ENCODE measurements around the gene LMO7.

The LMO7 gene

DNA sequence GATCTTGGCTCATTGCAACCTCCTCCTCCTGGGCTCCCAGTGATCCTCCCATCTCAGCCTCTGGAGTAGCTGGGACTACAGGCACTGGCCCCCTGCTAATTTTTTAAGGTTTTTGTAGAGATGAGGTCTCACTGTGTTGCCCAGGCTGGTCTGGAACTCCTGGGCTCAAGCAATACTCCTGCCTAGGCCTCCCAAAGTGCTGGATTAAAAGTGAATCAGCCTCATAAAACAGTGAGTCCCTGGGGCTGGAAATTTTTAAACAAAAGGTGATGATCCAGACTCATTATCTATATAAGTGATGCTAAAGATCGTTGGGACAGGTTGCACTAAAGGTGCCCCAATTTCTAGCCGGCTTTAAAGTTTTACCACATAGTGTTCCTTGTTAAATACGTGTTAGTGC lies 112.7 kb downstream of the LMO7 start:
- DNase-seq = no peak

DNA sequence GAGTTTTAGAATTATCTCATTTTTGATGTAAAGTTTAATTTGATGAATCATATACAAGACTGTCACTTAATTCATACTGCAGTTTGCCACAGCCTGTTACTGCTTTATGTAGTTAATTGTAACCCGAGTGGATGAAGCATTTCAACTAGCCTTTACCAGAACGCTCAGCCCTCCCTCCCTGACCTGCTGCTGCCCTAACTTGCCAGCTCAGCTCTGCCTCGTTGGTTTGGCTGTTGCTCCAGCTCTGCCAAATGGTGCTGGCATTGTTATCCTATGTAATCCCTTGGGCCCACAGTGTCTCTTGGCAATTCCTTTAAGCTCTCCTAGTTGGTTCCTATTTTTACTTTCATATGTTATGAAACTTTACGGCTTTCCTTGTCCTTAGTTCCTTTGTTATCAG lies 113.3 kb downstream of the LMO7 start:
- no peak for DNase-seq

- DNase-seq = no peak
These were observed 115.2 kb downstream of the LMO7 start for GRCh38 chr13:75751350-75751749.

GRCh38 chr13:75752826-75753225 lies 116.7 kb downstream of the LMO7 start:
- no peak for DNase-seq

- no peak for DNase-seq
These were observed 118.8 kb downstream of the LMO7 start for GRCh38 chr13:75754936-75755335.

DNA sequence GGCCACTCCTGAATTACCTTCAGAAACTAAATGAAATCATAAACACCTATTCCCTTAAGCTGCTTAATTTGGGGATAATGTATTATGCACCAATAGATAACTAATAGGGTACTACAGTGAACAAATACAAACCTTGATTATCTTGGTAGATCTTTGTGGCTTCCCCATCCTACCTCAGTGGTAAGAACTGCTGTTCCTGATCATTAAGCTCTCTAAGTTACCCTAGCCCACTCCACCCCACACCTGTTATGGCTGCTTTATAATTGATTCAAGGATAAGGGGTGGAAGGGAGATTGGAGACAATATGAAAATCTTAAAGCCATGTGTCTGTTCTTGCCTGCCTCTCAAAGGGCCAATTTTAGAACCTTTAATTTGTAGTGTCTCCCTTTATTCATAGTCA lies 121.2 kb downstream of the LMO7 start:
- DNase-seq = no peak

DNA sequence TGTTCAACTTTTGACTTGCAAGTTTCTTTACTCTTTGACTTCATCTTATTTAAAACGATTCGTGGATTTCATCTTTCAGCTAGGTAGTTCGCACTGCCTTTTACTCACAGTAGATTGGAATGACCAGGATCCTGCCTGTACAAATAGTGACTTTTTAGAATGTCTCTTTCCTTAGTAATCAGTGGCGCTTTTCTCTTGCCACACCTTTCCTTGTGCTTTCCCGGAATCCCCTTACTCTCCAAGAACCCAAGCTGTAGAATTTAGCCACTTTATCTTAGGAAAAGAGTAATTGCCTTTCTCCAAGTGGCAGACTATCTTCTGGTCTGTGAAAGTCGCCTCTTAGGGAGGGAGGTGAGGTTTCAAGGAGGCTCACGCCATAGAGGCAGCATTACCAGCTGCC lies 123.4 kb downstream of the LMO7 start:
- no peak for DNase-seq

DNA sequence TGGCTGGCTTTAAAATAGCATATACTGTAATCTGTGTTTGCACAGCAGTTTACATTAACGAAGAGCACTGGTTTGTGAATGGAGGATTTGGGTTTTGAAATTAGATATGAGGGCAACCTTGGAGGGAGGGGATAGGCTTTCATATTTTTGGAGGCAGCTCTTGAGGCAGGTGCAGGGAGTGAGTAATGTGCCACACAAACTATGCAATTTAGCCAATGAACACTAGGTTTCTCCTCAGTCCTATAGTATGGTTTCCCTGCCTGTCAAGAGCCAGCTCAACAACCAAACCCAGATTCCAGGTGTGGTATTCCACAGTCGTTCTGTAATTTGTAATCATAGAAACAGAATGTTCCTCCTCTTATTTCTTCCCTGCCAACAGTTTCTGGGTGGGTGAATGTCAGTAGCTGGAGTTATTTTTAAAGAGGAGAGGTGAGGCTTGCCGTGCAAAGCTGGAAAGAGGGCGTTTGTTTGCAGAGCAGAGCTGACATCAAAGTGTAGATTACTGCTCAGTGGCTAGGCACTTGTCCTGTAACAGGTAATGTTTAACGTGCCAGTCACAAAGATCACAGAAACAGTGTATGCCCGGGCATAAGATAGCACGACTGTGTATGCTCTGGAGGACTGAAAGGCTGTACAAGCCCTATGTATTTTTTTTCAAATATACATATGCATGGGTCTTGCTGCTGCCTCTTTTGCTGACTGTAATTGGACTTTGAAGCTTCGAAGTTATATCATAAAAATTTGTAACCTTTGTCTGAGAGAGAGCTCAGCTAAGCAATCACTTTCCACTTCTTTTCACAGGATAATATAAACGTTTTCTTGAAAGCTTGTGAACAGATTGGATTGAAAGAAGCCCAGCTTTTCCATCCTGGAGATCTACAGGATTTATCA lies 124.2 kb downstream of the LMO7 start:
- DNase-seq = no peak

GRCh38 chr13:75761369-75761768 lies 125.2 kb downstream of the LMO7 start:
- DNase-seq = no peak

DNA sequence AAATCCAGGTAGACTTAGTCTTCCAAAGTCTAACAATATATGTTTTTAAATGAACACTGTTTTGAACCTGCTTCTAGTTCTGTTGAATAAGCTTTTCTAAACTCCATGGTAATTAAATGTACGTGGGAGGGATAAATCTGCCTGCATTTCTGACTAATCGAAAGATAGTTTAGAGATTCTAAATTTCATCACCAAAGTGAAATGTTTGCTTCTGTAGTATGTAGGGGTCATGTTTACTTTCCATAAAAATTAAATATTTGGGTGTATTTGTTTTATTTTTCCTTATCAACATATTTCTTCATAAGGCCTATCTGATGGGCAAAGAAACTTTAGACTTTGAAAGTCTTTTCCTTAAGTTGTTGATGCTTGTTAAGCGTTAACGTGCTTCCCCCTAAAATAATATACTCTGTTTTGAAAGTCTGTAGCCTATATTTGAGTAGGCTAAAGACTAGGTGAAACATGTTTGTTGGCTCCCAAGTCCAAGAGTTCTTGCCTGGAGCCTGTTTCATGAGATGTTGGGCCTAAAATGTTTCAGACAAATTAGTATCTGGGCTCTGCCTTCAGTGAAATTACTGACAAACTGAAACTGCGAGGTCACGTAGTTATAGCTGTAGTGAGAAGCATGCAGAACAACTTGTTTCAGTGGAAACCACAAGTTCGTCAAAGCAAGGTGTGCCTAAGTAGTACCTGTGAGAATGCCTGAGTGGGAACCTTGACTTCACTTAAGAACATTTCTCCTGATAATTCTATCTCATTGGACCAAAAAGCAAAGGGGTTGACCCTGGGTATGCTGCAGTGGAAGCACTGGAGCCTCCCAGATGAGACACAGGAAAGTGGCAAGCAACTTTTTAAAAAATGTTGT lies 126.2 kb downstream of the LMO7 start:
- peak in 1 of 2 experiments; percentile 9 for DNase-seq

DNA sequence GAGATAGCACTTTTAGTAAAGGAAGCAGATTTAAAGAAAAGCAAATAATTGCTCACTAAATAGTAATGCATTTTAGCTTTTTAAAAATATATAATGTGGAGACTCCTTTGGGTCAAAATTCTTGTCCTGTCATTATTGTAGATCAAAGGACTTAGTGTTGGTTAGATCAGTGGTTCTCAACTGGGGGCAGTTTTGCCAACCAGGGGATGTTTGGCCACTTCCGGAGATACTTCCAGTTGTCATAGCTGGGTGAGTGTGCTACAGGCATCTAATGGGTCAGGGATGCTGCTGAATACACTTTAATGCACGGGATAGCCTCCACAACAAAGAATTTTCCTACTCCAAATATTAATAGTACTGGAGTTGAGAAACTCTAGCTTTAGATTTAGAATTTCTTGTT lies 126.8 kb downstream of the LMO7 start:
- no peak for DNase-seq

- no peak for DNase-seq
These were observed 127.4 kb downstream of the LMO7 start for GRCh38 chr13:75763512-75763911.

DNA sequence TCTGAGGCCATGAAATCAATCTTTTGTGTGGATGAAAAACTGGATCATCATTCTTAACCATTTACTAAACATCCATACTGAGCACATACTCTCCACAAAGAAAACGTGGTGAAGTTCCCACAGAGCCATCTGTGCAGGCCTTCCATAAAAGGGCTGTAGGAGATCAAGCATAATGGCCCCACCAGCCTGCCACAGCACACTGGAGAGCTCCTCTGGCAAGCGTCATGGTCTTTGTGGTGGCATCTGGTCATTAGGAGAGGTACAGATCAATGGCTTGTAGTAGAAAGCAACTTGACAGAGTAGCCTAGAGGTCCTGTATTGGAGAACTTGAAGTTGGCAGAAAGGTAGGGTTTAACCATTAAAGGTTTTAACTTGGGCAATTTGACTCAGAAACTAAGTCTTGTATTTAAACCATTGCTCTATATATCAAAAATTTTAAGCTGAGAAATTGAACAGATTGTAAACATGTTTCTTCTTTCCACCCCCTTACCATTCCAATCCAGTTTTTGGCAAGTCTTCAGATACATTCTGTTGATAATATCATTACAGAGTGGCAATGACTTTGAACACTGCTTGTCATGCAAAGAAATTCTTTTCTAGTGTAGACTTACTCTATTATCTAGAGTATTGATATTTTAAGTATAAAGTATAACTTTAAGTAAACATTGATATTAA lies 128.3 kb downstream of the LMO7 start:
- DNase-seq = no peak

- no peak for DNase-seq
These were observed 128.8 kb downstream of the LMO7 start for GRCh38 chr13:75764926-75765310.

GRCh38 chr13:75766636-75767035 lies 130.5 kb downstream of the LMO7 start:
- no peak for DNase-seq

- DNase-seq = no peak
These were observed 133.2 kb downstream of the LMO7 start for GRCh38 chr13:75769141-75769905.

DNA sequence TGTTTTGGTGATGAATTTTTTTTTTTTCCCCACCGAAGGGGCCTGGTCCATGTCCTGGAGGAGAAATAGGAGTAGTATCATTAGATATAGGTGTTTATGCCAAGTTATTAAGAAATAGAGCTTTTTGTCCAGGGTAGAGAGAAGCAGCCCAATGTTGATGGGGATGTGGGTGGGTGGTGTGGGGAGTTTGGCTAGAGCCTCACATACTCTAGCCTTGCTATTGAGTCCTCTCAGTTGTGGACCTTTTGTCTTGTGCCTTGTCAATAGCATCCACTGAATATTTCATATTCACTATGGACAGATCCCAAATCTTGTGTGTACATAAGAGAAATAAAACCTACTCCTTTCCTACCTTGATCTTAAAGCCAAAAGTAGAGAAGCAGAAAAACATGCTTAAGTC lies 134.0 kb downstream of the LMO7 start:
- DNase-seq = no peak

DNA sequence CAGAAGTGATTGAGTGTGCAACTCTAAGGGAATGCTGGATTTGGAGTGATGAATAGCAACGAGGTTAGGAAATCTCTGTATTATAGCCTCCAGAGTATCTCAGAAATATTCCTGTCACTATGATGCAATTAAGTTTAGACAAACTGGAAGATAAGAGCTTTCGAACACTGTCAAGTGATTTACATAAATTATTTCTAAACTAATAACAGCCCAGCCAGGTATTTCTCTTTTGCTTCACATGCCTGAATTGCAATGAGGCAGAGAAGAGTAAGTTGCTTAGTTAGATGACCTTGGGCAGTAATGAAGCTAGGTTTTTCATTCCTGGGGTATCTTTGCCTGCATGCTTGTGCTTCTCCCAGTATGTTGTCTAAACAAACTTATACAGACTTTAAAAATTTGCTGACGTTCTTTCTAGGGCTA lies 134.5 kb downstream of the LMO7 start:
- no peak for DNase-seq

DNA sequence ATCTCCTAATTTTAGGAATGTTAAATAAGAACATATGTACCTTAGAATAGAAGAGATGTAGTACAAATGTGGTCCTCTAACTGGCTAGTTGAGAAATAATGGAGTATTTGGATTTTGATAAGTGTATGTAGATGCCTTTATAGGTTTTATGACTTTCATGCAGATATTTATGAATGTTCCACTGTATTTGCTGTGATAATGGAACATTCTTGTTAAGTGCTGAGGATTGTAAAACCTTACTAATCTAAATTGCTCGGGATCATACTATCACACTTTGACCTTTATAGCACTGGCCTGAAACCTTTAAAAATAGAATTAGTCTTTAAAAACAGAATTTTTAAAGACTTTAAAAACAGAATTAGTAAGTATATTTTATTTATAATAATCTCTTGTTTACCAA lies 135.1 kb downstream of the LMO7 start:
- DNase-seq = no peak

GRCh38 chr13:75771818-75772217 lies 135.7 kb downstream of the LMO7 start:
- DNase-seq = no peak

DNA sequence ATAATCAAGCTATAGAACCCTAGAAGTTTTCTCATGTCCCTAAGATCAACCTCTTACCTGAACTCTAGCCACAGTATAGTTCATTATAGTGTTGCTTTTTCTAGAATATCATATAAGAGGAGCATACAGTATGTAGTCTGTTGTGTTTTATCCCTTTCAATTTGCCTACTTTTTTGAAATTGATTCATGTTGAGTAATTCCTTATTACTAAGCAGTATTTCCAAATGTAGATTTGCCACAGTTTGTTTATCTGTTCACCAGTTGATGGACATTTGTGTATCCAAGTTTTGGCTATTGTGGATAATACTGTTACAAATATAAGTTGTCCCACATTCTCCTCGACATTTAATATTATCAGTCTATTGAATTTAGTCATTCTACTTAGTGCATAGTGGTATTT lies 138.0 kb downstream of the LMO7 start:
- no peak for DNase-seq

GRCh38 chr13:75776550-75776949 lies 140.4 kb downstream of the LMO7 start:
- no peak for DNase-seq

- DNase-seq = no peak
These were observed 143.3 kb downstream of the LMO7 start for GRCh38 chr13:75779393-75779792.
